ENCODE measurements around the gene SMAD6.

- no peak for TF ChIP-seq CTCF (IDR thresholded peaks at IDR 0.05)
- no peak for TF ChIP-seq POLR2AphosphoS5 (IDR thresholded peaks at IDR 0.05)
Measured at GRCh38 chr15:66705277-66706146, 3.5 kb downstream of the SMAD6 start.

All from prostate gland (tissue), 2 donors.